ENCODE data around the gene TXNDC8.

Gene TXNDC8

GRCh38 chr9:110270211-110270995, 67.3 kb downstream of the TXNDC8 start:
- TF ChIP-seq CSRNP3 (CRISPR knock-in tag; IDR thresholded peaks at IDR 0.05): no peak
- no peak for TF ChIP-seq CSDC2 (CRISPR knock-in tag; IDR thresholded peaks at IDR 0.05)
- TF ChIP-seq GLIS3 (CRISPR knock-in tag; IDR thresholded peaks at IDR 0.05): no peak
- TF ChIP-seq TSHZ2 (CRISPR knock-in tag; IDR thresholded peaks at IDR 0.05): no peak
- TF ChIP-seq POU6F1 (CRISPR knock-in tag; IDR thresholded peaks at IDR 0.05; ENCODE audit: borderline replicate concordance, low read depth): no peak
- TF ChIP-seq ZC3H10 (CRISPR knock-in tag; IDR thresholded peaks at IDR 0.05): no peak
- TF ChIP-seq PATZ1 (CRISPR knock-in tag; IDR thresholded peaks at IDR 0.05; ENCODE audit: borderline replicate concordance): no peak
- TF ChIP-seq OSR1 (CRISPR knock-in tag; IDR thresholded peaks at IDR 0.05): no peak
- TF ChIP-seq ZFP30 (CRISPR knock-in tag; IDR thresholded peaks at IDR 0.05): no peak
- ATAC-seq: no peak

GRCh38 chr9:110266795-110267194, 70.9 kb downstream of the TXNDC8 start:
- no peak for ATAC-seq

More at GRCh38 chr9:110266795-110267194, 70.9 kb downstream of the TXNDC8 start:
- TF ChIP-seq ZC3H10 (CRISPR knock-in tag; IDR thresholded peaks at IDR 0.05): no peak
- no peak for TF ChIP-seq ZNF565 (CRISPR knock-in tag; conservative IDR thresholded peaks at IDR 0.05; ENCODE audit: low read depth)
- no peak for TF ChIP-seq ESRRG (CRISPR knock-in tag; IDR thresholded peaks at IDR 0.05)
- no peak for TF ChIP-seq CSDC2 (CRISPR knock-in tag; IDR thresholded peaks at IDR 0.05)
- TF ChIP-seq ZNF8 (CRISPR knock-in tag; IDR thresholded peaks at IDR 0.05): no peak
- no peak for TF ChIP-seq ISL1 (CRISPR knock-in tag; IDR thresholded peaks at IDR 0.05)
- no peak for TF ChIP-seq TCF4 (CRISPR knock-in tag; IDR thresholded peaks at IDR 0.05; ENCODE audit: borderline replicate concordance)
- no peak for TF ChIP-seq PATZ1 (CRISPR knock-in tag; IDR thresholded peaks at IDR 0.05; ENCODE audit: borderline replicate concordance)
- TF ChIP-seq TSHZ2 (CRISPR knock-in tag; IDR thresholded peaks at IDR 0.05): no peak
- TF ChIP-seq OSR1 (CRISPR knock-in tag; IDR thresholded peaks at IDR 0.05): no peak
- TF ChIP-seq POU6F1 (CRISPR knock-in tag; IDR thresholded peaks at IDR 0.05; ENCODE audit: borderline replicate concordance, low read depth): no peak
- no peak for TF ChIP-seq GLIS3 (CRISPR knock-in tag; IDR thresholded peaks at IDR 0.05)
